ENCODE measurements around the gene PSEN1. TPM values are rescaled to one million over a fixed set of nuclear protein-coding genes. Genes with fewer than 3 reads are reported as not detected.
A peak's percentile ranks its signal among the peaks of the same experiment; 100 is the strongest.

Gene PSEN1
- total and polyA plus RNA-seq, 2 of the 8 experiments (the other 6 are each of a cell fraction or from before 2014, with no cell fraction given) = 10.1 to 38.7 TPM

DNA sequence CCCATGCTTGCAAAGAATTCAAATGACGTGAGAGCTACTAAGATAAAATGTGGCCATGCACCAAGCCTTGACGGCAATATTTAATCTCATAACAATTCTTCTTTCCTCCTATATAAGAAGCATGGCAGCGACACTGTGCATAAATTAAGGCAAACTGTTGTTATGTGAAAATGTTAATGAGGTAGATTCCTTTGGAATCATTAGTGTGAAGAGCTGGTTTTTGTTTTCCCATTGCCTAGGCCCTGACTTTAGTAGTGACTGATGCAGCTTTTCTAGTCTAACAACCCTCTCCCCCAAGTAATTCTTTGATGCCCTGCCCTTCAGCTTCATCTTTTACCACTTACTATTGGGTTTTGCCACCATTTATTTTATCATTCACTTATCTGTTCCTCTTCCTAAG is 10.6 kb upstream of the PSEN1 start:
- H3K9me3 ChIP-seq (ENCODE audit: insufficient read depth in 2 of 2, low read depth in 1 of 2, low read length in 1 of 2) = no peaks in the 10 kb centered on the region
- no peak overlapping the region for H2BK20ac ChIP-seq (ENCODE audit: low read length)
- H2BK15ac ChIP-seq (ENCODE audit: low read length) = no peak overlapping the region
- H3K4ac ChIP-seq (replicated peaks; ENCODE audit: insufficient read length, low read depth, low read length) = no peak overlapping the region
- H3K36me3 ChIP-seq (ENCODE audit: control insufficient read depth in 2 of 4, insufficient read depth in 4 of 4, low read length in 3 of 4) = peaks cover 0 to 20% (median 7%) of the 10 kb centered on the region in 4 experiments; a peak in 3 of 8 replicates
- no peaks in the 10 kb centered on the region for H3K79me2 ChIP-seq (ENCODE audit: control insufficient read depth in 1 of 2, insufficient read depth in 2 of 2, low read length in 2 of 2)
- no peak overlapping the region for H3K9ac ChIP-seq (replicated peaks in 1 of 4; ENCODE audit: extremely low read depth in 1 of 4, low read depth in 3 of 4, low read length in 3 of 4)
- H4K20me1 ChIP-seq (replicated peaks in 1 of 2; ENCODE audit: control insufficient read depth in 1 of 2, insufficient read depth in 2 of 2, low read length in 2 of 2) = peaks cover 3 to 10% of the 10 kb centered on the region in 2 experiments
- no peaks in the 10 kb centered on the region; the same call in none of the 2 replicates for H3K79me1 ChIP-seq (ENCODE audit: low read depth, low read length)
- CTCF ChIA-PET (ENCODE audit: partially characterized antibody) = interaction anchor here (0.6 to 1.9 kb wide), 4 partner anchors 11 to 419 kb away, joined by 3 to 9 read pairs (median 4); partner anchors contain the start of gene PSEN1
- H2AK5ac ChIP-seq (ENCODE audit: low read depth, low read length) = no peak overlapping the region
- peak overlapping the region in 1 of 4 experiments; percentile 6; a peak in 1 of 8 replicates for H3K4me3 ChIP-seq (ENCODE audit: extremely low read depth in 1 of 4, insufficient read depth in 2 of 4, low read depth in 3 of 4, low read length in 4 of 4)
- POLR2A ChIA-PET (ENCODE audit: partially characterized antibody) = interaction anchor here (0.6 to 8.7 kb wide), 13 partner anchors 8 to 592 kb away, joined by 3 to 57 read pairs (median 4); partner anchors contain the start of genes PSEN1 and RBM25
- H2BK120ac ChIP-seq (replicated peaks; ENCODE audit: low read depth, low read length) = no peak overlapping the region
- H2BK12ac ChIP-seq (ENCODE audit: low read depth, low read length) = no peak overlapping the region; the same call in 1 of the 2 replicates
- no peak overlapping the region for H3K56ac ChIP-seq (replicated peaks; ENCODE audit: insufficient read length, low read depth, low read length)
- H3K14ac ChIP-seq (ENCODE audit: insufficient read length) = no peak overlapping the region
- no peak for DNase-seq (ENCODE audit: low read depth in 1 of 2, low spot score in 2 of 2)
- H3K23me2 ChIP-seq (ENCODE audit: low read depth, low read length) = no peaks in the 10 kb centered on the region
- peaks cover 3 to 18% (median 10%) of the 10 kb centered on the region in 4 experiments for H3K4me1 ChIP-seq (replicated peaks in 1 of 4; ENCODE audit: control insufficient read depth in 3 of 4, insufficient read depth in 4 of 4, low read length in 3 of 4)
- no peaks in the 10 kb centered on the region for H3K27me3 ChIP-seq (replicated peaks in 1 of 4; ENCODE audit: control insufficient read depth in 3 of 4, extremely low read depth in 1 of 4, insufficient read depth in 3 of 4, low read length in 3 of 4)
- H3K23ac ChIP-seq (ENCODE audit: insufficient read length) = no peak overlapping the region
- FAIRE-seq = peak; percentile 42
- no peak overlapping the region for H3K27ac ChIP-seq (ENCODE audit: low read depth, low read length)
- TF ChIP-seq RAD21 (IDR thresholded peaks at IDR 0.05 in 1 of 2, conservative IDR thresholded peaks at IDR 0.05 in 1 of 2; ENCODE audit: low read depth in 2 of 2, low read length in 2 of 2) (no peak), CHD2 (IDR thresholded peaks at IDR 0.05; ENCODE audit: low read length) (0 out of 2 replicates have a peak, but pooled peaks have one; percentile 13)
- WGBS, 2 experiments (ENCODE audit: extremely low coverage in 1 of 2, insufficient coverage in 1 of 2, insufficient read length in 1 of 2, insufficient replicate concordance in 2 of 2, low coverage in 1 of 2, low lambda C conversion rate in 2 of 2, missing lambda C conversion rate in 1 of 2) = 36% methylated on average over 3 of the region's 3 CpGs; no CpG with 5 or more reads in 1 of the 2 experiments
- H2BK5ac ChIP-seq (ENCODE audit: low read depth, low read length) = no peak overlapping the region
- H2AFZ ChIP-seq (ENCODE audit: low read length) = no peak overlapping the region
- no peak overlapping the region for H4K8ac ChIP-seq (ENCODE audit: extremely low read depth, insufficient read depth, low read length)
- no peak overlapping the region for H3K18ac ChIP-seq (ENCODE audit: extremely low read depth, low read length)
- H4K5ac ChIP-seq (ENCODE audit: insufficient read length, low read depth, low read length) = peak overlapping the region; percentile 70
- H4K91ac ChIP-seq (replicated peaks; ENCODE audit: insufficient read length, low read length) = no peak overlapping the region
- H3K4me2 ChIP-seq (ENCODE audit: insufficient read depth in 1 of 2, low read depth in 2 of 2, low read length in 2 of 2) = peak overlapping the region; percentile 25 to 32

All from H1 (cell line).